ENCODE data around the gene OTUB1.

Gene OTUB1

DNA sequence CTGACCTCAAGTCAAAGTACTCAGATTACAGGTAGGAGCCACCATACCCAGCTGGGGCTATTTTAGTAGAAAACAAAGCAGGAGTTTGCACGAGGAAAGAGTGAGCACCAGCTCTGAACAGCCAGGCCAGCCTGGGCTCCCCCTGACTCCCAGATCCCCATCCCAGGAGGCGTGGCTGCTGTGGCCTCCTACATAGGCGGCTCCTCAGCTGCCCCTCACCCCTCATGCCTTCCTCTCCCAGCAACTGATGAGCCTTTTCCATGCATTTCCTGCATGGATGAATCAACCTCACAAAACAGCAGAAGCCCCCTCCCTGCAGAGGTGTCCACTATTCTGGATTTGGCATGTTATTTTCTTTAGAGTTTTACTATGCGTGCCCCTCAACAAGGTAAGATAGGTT lies 39.0 kb downstream of the OTUB1 start:
- no peak for DNase-seq (ENCODE audit: low read depth)
- H3K4me3 ChIP-seq (ENCODE audit: low read depth, low read length) = no peak overlapping the region
- TF ChIP-seq, protein P1, sequence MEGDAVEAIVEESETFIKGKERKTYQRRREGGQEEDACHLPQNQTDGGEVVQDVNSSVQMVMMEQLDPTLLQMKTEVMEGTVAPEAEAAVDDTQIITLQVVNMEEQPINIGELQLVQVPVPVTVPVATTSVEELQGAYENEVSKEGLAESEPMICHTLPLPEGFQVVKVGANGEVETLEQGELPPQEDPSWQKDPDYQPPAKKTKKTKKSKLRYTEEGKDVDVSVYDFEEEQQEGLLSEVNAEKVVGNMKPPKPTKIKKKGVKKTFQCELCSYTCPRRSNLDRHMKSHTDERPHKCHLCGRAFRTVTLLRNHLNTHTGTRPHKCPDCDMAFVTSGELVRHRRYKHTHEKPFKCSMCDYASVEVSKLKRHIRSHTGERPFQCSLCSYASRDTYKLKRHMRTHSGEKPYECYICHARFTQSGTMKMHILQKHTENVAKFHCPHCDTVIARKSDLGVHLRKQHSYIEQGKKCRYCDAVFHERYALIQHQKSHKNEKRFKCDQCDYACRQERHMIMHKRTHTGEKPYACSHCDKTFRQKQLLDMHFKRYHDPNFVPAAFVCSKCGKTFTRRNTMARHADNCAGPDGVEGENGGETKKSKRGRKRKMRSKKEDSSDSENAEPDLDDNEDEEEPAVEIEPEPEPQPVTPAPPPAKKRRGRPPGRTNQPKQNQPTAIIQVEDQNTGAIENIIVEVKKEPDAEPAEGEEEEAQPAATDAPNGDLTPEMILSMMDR (IDR thresholded peaks at IDR 0.05; ENCODE audit: low read depth, low read length, missing control alignments) = no peak

DNA sequence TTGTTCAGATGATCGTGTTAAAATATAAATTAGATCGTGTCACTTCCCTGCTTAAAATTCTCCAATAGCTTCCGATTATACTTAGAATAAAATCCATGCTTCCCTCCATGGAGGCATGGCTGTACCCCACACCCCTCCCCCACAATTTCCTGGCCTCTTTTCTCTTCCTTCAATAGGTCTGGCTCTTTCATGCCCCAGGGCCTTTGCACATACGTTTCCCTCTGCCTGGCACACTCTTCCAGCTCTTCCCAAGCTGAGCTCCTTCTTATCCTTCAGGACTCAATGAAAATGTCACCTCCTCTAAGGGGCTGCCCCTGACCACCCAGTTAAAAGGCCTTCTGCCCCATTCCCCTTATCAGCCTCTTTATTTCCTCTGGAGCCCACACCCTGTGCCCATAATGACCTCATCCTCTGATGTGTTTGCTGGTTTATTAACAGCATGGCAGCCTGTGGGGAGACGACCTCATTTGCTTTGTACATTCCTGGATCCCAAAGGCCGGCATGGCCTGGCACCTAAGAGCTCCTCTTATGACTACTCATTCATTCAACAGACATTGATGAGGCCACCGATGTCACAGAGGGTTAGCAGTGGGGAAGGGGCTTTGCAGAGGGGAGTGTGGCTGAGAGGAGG lies 40.5 kb downstream of the OTUB1 start:
- H3K4me3 ChIP-seq (ENCODE audit: low read depth, low read length) = no peak overlapping the region
- TF ChIP-seq, protein P1 (IDR thresholded peaks at IDR 0.05; ENCODE audit: low read depth, low read length, missing control alignments) = no peak
- DNase-seq (ENCODE audit: low read depth) = no peak

DNA sequence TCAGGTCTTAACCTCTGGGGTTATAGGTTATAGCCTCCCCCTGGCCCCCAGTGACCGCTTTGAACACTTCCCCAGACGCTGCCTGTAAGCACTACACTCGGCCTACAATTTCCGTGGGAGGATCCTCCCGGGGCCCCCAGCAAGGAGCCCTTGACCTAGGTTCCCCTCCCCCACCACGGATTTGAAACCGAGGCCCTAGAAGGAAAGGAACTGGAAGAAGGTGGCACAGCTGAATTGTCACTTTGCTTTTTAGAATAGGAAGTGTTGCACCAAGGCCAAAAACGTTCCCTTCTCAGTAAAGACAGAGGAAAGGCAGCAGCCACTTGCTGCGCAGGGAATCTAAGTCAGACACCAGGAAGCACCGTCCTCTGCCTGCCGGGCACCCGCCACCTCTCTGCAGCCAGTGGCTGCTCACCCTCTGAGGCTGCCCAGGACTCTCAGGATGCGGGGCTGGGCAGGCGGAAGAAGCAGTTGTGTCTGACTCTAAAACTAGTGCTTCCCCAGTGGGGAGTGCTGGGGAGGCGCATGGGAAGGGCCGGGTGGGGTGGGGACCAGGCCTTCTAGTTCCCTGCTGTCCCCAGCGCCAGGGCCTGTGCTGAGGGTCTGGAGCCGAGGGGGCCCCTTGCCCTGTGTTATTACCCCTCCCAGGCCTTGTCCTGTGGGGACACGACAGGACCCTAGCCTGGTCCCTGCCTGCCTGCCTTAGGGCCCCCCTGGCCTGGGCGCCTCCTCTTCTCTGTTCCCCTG lies 41.6 kb downstream of the OTUB1 start:
- TF ChIP-seq, protein P1 (IDR thresholded peaks at IDR 0.05; ENCODE audit: low read depth, low read length, missing control alignments) = no peak
- DNase-seq (ENCODE audit: low read depth) = no peak
- no peak overlapping the region for H3K4me3 ChIP-seq (ENCODE audit: low read depth, low read length)

DNA sequence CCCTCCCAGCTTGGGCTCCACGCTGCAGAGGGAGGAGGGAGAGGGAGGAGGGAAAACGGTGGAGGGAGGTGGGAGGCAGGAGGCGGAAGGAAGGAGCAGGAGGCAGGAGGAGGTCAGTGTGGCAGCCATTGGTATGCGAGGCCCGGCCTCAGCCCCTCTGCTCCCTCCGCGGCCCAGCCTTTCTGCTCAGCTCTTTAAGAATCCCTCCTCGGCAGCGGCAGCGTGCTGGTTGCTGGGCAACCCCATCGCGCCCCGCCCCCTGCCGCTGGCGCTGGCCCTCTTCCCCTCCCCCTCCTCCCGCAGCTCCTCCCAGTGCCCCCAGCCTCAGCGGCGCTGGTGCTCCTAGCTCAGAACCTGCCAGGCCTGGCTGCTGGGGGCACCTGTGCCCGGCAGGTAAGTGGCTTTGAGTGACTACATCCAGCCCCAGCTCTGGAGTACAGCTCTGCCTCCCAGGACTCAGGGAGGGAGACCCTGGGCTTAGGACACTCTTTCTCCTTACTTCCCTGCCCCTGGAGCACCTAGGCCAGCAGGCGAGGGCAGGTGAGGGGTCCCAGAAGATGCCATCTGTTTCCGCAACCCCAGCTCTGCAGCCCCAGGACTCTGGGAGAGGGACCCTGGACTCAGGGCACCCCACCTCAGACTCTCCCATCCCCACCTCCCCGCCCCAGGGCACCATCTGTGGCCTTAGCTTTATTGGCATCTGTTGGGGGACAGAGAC lies 42.3 kb downstream of the OTUB1 start:
- no peak for DNase-seq (ENCODE audit: low read depth)
- TF ChIP-seq, protein P1 (IDR thresholded peaks at IDR 0.05; ENCODE audit: low read depth, low read length, missing control alignments) = no peak

DNA sequence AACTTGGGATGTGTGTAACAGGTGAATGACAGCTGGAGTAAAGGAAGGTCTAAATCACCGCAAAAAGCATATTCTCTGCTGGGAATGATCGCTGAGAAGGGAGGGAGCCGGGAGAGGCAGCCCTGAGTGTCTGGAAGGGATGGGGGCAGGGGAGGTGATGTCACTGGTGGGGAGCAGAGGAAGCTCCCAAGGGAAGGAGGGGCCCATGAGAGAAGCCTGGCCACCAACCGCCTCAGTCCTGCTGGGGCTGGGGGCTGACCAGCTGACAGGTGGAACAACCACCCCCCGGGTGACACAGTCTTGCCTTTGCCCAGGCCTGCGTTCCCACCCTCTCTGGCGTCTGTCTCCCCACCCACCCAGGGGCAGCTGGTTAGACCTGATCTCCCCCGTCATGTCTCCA lies 43.5 kb downstream of the OTUB1 start:
- no peak for DNase-seq (ENCODE audit: low read depth)
- TF ChIP-seq, protein P1 (IDR thresholded peaks at IDR 0.05; ENCODE audit: low read depth, low read length, missing control alignments) = no peak
- no peak overlapping the region for H3K4me3 ChIP-seq (ENCODE audit: low read depth, low read length)

More for the DNA sequence above, 42.3 kb downstream of the OTUB1 start:
- H3K4me3 ChIP-seq (ENCODE audit: low read depth, low read length) = no peak overlapping the region

DNA sequence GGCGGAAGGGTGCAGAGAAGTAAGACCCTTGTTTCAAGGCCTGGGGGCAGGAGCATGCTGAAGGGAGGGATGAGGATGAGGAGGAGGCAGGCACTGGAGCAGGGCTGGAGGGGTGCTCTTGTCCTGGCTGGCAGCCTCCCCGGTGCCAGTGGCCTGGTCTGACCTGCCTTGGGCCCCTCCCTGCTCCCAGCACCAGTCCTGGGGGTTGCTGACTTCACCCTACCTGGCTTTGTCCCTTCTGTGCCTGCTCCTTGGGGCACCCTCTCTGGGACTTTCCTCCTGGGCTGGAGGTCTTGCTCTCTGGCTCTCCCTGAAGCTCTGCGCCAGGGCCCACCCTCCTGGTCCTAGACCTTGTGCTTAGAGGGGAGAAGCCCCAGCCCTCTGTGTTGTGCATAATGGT lies 44.8 kb downstream of the OTUB1 start:
- no peak for DNase-seq (ENCODE audit: low read depth)
- H3K4me3 ChIP-seq (ENCODE audit: low read depth, low read length) = no peak overlapping the region
- TF ChIP-seq, protein P1 (IDR thresholded peaks at IDR 0.05; ENCODE audit: low read depth, low read length, missing control alignments) = no peak
